HG03135 (cell line): ENCODE data around the gene ZFP28.
A peak's percentile ranks its signal among the peaks of the same experiment; 100 is the strongest.

Source experiments
- ATAC-seq: cut with Tn5 transposase; IDR thresholded peaks from one replicate; pipeline ENCODE4 v1.9.1; 2021; ENCODE audit warnings: mild to moderate bottlenecking, moderate library complexity; ENCODE audit not compliant: unreplicated experiment

Gene ZFP28

DNA sequence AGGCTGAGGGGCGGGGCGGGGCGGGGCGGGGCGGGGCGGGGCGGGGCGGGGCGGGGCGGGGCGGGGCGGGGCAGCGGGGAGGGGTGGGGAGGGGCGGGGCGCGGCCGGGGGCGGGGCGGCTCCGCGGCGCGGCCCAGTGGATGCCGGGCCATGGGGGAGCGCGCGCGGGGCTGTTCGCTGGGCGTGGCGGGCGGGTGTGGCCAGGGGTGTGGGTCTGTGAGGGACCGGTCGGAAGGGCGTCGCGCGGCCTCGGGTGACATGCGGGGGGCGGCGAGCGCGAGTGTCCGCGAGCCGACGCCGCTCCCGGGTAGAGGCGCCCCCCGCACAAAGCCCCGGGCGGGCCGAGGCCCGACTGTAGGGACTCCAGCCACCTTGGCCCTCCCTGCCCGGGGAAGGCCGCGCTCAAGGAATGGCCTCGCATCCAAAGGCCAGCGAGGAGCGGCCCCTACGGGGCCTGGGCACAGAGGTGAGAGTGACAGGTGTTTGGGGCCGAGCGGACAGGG lies at the start of gene ZFP28:
TSS of gene ZFP28 (plus strand) at position 188 of the 503 bp plus-strand sequence. CDS start at position 259, 71 bp downstream.
- peak; percentile 47 for ATAC-seq

GRCh38 chr19:56491399-56491798 lies 47.3 kb upstream of the ZFP28 start:
- ATAC-seq: no peak

DNA sequence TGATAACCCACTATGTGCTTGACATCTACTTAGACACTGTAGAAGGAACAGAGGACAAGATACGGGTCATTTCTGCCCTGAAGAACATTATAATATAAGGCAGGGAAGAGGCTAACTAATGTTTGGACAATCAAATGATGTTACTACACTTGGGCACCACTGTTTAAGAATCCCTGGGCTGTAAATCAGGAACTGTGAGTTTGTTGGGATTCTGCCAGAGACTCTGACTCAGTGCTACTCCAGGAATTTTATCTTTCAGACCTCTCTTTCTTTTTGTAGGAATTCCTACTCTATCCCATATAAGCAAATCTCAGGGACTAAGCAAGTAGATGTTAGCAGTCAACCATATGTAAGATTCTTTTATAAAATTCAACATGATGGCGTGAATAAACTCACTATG lies 34.2 kb upstream of the ZFP28 start:
- ATAC-seq: no peak

DNA sequence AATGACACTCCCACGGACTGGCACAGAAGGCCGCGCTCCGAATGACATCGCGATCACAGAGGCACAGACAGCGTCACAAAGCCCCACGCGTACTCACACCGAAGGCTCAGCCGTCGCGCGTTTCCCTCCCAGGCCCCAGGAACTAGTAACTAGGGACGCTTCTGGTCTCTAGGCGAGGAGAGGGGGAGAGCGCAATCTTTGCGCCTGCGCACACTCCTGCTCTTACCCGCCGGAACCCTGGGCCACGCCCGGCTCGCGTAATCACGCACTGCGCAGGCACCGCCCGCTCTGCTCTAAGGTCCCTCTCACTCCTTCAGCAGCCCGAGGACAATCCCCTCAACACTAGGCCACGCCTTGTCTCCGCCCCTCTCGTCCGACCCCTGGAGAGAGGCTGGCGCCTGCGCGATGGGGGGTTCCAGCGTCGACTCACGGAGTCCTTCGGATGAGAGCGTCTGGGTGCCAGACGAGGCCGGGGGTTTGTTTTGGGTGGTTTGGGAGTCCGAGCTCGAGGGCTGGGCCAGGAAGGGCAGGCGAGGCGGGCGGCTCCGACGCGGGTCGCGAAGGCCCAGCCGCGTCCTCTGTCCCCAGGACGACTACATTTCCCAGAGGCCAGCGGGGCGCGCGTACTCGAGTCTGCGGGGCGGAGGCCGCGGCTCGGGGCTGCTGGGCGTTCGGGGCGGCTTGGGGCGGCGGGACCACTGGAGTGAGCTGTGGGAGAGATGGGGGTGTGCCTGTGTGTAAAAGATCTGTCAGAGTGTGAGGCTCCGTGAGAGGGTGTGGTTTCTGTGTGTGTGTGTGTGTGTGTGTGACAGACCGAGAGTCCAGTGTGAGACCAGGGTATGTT lies 31.1 kb upstream of the ZFP28 start, which contains the start of gene ZNF471:
TSS of gene ZNF471 (plus strand) at position 410 of the 844 bp plus-strand sequence. CDS start 3,717 bp downstream, outside the sequence.
- ATAC-seq: no peak

- ATAC-seq: no peak
These were observed 30.4 kb upstream of the ZFP28 start for GRCh38 chr19:56508290-56508778.

GRCh38 chr19:56525214-56525860 lies 13.4 kb upstream of the ZFP28 start:
- no peak for ATAC-seq

GRCh38 chr19:56537442-56537841 lies 1.3 kb upstream of the ZFP28 start:
- ATAC-seq: no peak

DNA sequence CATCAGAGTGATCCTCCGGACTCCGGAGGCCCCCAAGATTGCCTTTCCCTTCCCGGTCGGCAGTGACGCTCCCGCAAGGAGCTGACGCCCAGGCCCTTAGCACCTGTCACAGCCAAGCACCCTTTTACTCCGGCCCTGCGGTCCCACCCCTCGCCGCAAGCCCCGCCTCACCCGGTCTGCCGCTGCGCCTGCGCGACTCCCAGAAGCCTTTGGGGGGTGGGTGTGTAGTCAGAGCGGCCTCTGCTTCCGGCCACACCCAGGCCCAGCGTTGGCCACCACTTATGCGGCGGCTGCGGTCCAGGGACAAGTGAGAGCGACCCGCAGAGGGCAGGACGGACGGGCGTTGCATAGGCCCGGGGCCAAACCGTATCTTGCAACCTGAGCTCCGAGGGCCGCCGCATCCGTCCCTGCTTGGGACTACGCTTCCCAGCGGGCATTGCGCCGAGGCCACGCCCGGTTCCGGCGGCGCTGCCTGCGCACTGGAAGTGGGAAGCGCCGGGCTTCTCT lies 441 bp upstream of the ZFP28 start:
- ATAC-seq: peak; percentile 68

DNA sequence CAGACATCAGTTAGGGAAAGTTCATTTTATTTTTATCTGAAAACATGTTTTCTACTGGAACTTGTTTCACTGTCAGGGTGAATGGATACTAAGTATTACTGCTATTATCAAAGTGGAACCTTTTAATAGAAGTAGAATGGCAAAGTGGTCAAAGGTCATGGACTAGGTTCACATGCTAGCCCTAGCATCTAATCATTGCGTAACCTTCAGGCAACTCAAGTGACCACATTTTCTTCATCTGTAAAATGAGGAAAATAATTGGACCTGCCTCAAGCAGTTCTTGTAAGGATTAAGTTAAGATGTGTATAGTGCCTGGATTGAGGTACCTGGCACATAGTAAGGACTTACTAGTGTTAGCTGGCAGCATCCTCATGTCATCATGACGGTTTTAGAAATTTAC lies 5.0 kb downstream of the ZFP28 start:
- no peak for ATAC-seq

GRCh38 chr19:56547535-56547934 lies 8.8 kb downstream of the ZFP28 start:
- ATAC-seq: no peak

- no peak for ATAC-seq
These were observed 15.6 kb downstream of the ZFP28 start for GRCh38 chr19:56554272-56554869.

DNA sequence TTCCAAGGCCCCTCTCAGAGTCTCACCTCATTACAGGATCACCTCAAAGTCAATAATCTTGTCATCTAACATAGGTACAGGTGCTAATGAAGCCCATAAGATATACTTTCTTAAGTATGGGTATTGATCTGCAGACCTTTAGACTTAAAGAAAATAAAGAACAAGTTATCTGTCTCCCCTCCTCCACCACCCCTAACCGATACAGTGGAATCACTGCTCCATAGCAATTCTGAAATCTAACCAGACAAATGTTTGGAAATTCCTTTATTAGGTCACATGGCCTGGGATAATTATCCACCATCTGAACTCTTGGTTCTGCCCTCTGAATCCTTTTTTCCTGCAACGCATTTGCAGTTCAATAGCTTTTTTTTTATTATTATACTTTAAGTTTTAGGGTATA lies 24.0 kb downstream of the ZFP28 start:
- ATAC-seq: no peak

- peak; percentile 33 for ATAC-seq
These were observed 28.1 kb downstream of the ZFP28 start for GRCh38 chr19:56566904-56567273.

DNA sequence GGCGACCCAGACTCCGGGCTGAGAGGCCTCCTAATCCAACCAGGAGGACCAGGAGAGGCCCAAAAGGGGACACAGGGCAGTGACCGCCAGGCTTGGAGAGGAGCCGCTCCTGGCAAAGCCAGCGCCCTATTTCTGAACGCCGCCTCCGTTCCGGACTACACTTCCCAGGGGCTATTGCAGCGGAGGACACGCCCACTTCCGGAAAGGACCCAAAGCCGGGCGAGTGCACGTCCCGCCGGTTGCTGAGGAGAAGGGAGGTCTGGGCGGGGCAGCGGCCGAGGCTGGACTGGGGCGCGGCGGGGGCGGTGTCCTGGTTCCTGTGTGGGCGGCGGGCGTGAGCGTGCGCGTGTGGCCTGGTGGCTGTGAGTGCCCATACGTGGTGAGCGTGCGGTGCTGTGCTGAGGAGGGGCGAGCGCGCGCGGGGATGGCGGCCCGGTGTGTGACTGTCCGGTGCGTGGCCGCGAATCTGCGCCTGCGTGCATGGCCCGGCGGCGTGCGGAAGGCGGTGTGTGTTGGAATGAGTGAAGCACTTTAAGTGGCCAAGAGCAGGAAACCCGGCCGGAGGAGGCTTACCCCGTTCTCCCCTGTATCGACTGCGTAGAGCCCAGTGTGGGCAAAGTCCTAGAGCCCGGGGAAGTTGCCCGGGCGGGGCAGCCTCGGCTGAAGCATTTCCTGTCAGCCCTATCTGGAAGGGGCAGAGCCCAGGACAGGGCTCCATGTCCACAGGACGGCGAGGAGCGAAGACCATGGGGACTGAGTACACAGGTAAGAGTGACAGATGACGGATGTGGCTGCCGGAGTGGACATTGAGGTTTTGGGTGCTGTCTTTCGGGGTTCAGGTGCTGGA lies 28.7 kb downstream of the ZFP28 start, which contains the start of gene ZNF470:
TSS of gene ZNF470 (plus strand) at position 195 of the 847 bp plus-strand sequence. CDS start 2,844 bp downstream, outside the sequence.
- peak; percentile 97 for ATAC-seq

DNA sequence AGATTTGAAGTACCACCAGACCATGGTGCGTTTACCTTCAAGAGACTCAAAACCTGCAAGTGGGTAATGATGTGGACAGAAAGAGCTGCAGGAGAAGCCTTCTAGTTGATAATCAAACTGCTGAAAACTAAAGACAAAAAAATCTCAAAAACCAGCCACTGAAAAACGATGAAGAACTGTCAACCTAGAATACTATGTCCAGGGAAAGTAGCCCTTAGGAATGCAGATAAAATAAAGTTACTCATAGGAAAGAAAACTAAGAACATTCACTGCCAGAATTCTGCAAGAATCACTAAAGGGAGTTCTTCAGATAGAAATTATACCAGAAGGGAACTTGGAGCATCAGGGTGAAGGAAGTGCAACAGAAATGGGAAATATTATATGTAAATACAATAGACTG lies 33.8 kb downstream of the ZFP28 start:
- ATAC-seq: no peak

- no peak for ATAC-seq
These were observed 35.2 kb downstream of the ZFP28 start for GRCh38 chr19:56573914-56574313.

- ATAC-seq: no peak
These were observed 39.2 kb downstream of the ZFP28 start for GRCh38 chr19:56577719-56578602.

DNA sequence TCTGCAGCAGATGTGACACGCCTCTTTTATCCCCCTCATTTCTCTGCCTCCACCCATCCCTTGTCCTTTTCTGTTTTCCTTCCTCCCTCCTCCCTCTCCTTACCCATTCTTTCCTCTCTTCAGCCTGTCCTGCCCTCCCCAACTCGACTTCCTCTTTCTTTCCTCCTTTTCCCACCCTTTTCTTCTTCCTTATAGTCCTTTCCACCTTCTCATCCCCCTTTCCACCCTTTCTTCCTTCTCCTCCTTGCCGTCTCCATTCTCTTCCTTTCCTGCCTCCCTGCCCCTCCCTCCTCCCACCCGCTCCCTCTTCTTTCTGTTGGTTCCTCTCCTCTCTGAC lies 55.7 kb downstream of the ZFP28 start:
- ATAC-seq: no peak
